ENCODE results near the gene SPATS1.
"Not testable (repeated sequence)": the region's sequence is repeated elsewhere in the genome, so short reads cannot be mapped to it uniquely, and the experiment has no call there.

SPATS1 gene

GRCh38 chr6:44311304-44311703 is 31.1 kb upstream of the SPATS1 start:
- no peak overlapping the region for H3K27ac ChIP-seq (ENCODE audit: low read depth, low read length, poor library complexity, severe bottlenecking)
- H3K4me3 ChIP-seq (ENCODE audit: low read depth, low read length, poor library complexity, severe bottlenecking) = no peak overlapping the region
- no peaks in the 10 kb centered on the region for H4K20me1 ChIP-seq (ENCODE audit: insufficient read depth, low read length)
- H3K9me3 ChIP-seq (ENCODE audit: low read length) = no peaks in the 10 kb centered on the region
- H3F3A ChIP-seq (ENCODE audit: insufficient read depth, low read length) = no peaks in the 10 kb centered on the region
- H3K4me1 ChIP-seq (ENCODE audit: insufficient read depth, low read length, severe bottlenecking) = peaks cover 11% of the 10 kb centered on the region
- no peak overlapping the region for H2AFZ ChIP-seq (ENCODE audit: low read length)
- no peak overlapping the region for H3K9ac ChIP-seq (ENCODE audit: low read length)
- peaks cover 47% of the 10 kb centered on the region; the same call in 1 of the 2 replicates for H3K36me3 ChIP-seq (ENCODE audit: insufficient read depth, low read length)
- H3K79me2 ChIP-seq (ENCODE audit: insufficient read depth, low read length) = no peaks in the 10 kb centered on the region
- no peak overlapping the region for H3K4me2 ChIP-seq (ENCODE audit: low read length)
- H3K27me3 ChIP-seq (ENCODE audit: insufficient read depth, low read length) = no peaks in the 10 kb centered on the region
- TF ChIP-seq EZH2 (IDR thresholded peaks at IDR 0.05; ENCODE audit: borderline replicate concordance, low read length) = no peak
- no peak for TF ChIP-seq CTCF (IDR thresholded peaks at IDR 0.05; ENCODE audit: low read length)
- no peaks in the 10 kb centered on the region for H3K9me2 ChIP-seq (ENCODE audit: low read depth, low read length)

GRCh38 chr6:44311767-44312166 is 30.7 kb upstream of the SPATS1 start:
- H3K4me3 ChIP-seq (ENCODE audit: low read depth, low read length, poor library complexity, severe bottlenecking) = peak overlapping the region; percentile 77
- H3K4me2 ChIP-seq (ENCODE audit: low read length) = peak overlapping the region; percentile 85
- H3K27ac ChIP-seq (ENCODE audit: low read depth, low read length, poor library complexity, severe bottlenecking) = no peak overlapping the region
- no peak for TF ChIP-seq CTCF (IDR thresholded peaks at IDR 0.05; ENCODE audit: low read length)
- TF ChIP-seq EZH2 (IDR thresholded peaks at IDR 0.05; ENCODE audit: borderline replicate concordance, low read length) = no peak
- H3K9me3 ChIP-seq (ENCODE audit: low read length) = no peaks in the 10 kb centered on the region
- H3K9me2 ChIP-seq (ENCODE audit: low read depth, low read length) = no peaks in the 10 kb centered on the region
- no peaks in the 10 kb centered on the region for H3K27me3 ChIP-seq (ENCODE audit: insufficient read depth, low read length)
- no peaks in the 10 kb centered on the region for H3K79me2 ChIP-seq (ENCODE audit: insufficient read depth, low read length)
- H3K4me1 ChIP-seq (ENCODE audit: insufficient read depth, low read length, severe bottlenecking) = peaks cover 11% of the 10 kb centered on the region
- H3K36me3 ChIP-seq (ENCODE audit: insufficient read depth, low read length) = peaks cover 43% of the 10 kb centered on the region; the same call in 1 of the 2 replicates
- no peaks in the 10 kb centered on the region for H4K20me1 ChIP-seq (ENCODE audit: insufficient read depth, low read length)
- H3F3A ChIP-seq (ENCODE audit: insufficient read depth, low read length) = no peaks in the 10 kb centered on the region
- peak overlapping the region; percentile 82; the same call in 1 of the 2 replicates for H3K9ac ChIP-seq (ENCODE audit: low read length)
- no peak overlapping the region for H2AFZ ChIP-seq (ENCODE audit: low read length)

- peak; percentile 92 for TF ChIP-seq CTCF (IDR thresholded peaks at IDR 0.05; ENCODE audit: low read length)
- no peak for TF ChIP-seq EZH2 (IDR thresholded peaks at IDR 0.05; ENCODE audit: borderline replicate concordance, low read length)
- Histone ChIP-seq H3K36me3 (ENCODE audit: insufficient read depth, low read length) (peaks cover 34% of the 10 kb centered on the region; the same call in 1 of the 2 replicates), H3K9me3 (ENCODE audit: low read length) (no peaks in the 10 kb centered on the region), H3K4me2 (ENCODE audit: low read length) (peak within 1 kb of the TSS; percentile 85), H3F3A (ENCODE audit: insufficient read depth, low read length) (no peaks in the 10 kb centered on the region), H2AFZ (ENCODE audit: low read length) (no peak within 1 kb of the TSS), H4K20me1 (ENCODE audit: insufficient read depth, low read length) (no peaks in the 10 kb centered on the region), H3K27me3 (ENCODE audit: insufficient read depth, low read length) (no peaks in the 10 kb centered on the region), H3K4me1 (ENCODE audit: insufficient read depth, low read length, severe bottlenecking) (peaks cover 11% of the 10 kb centered on the region), H3K9ac (ENCODE audit: low read length) (peak within 1 kb of the TSS; percentile 82), H3K4me3 (ENCODE audit: low read depth, low read length, poor library complexity, severe bottlenecking) (peak within 1 kb of the TSS; percentile 77), H3K9me2 (ENCODE audit: low read depth, low read length) (no peaks in the 10 kb centered on the region), H3K27ac (ENCODE audit: low read depth, low read length, poor library complexity, severe bottlenecking) (peak within 1 kb of the TSS; percentile 31), H3K79me2 (ENCODE audit: insufficient read depth, low read length) (no peaks in the 10 kb centered on the region)
Observed at GRCh38 chr6:44312901-44313788, 29.3 kb upstream of the SPATS1 start, which contains the start of gene AARS2. Gene AARS2, minus strand, starts transcription at chr6:44313347. Its CDS starts 24 bp downstream, at chr6:44313323.

- H4K20me1 ChIP-seq (ENCODE audit: insufficient read depth, low read length); H3K9ac ChIP-seq (ENCODE audit: low read length); H3F3A ChIP-seq (ENCODE audit: insufficient read depth, low read length); H3K79me2 ChIP-seq (ENCODE audit: insufficient read depth, low read length); H3K4me3 ChIP-seq (ENCODE audit: low read depth, low read length, poor library complexity, severe bottlenecking); H3K27ac ChIP-seq (ENCODE audit: low read depth, low read length, poor library complexity, severe bottlenecking); H3K4me2 ChIP-seq (ENCODE audit: low read length); H3K9me2 ChIP-seq (ENCODE audit: low read depth, low read length); H3K27me3 ChIP-seq (ENCODE audit: insufficient read depth, low read length); H2AFZ ChIP-seq (ENCODE audit: low read length); H3K9me3 ChIP-seq (ENCODE audit: low read length): not testable (repeated sequence)
- peaks cover 11% of the 10 kb centered on the region for H3K4me1 ChIP-seq (ENCODE audit: insufficient read depth, low read length, severe bottlenecking)
- H3K36me3 ChIP-seq (ENCODE audit: insufficient read depth, low read length) = peaks cover 24% of the 10 kb centered on the region; the same call in 1 of the 2 replicates
Observed at GRCh38 chr6:44314657-44315056, 27.8 kb upstream of the SPATS1 start.
